OCI-LY1 (cell line): ENCODE measurements around the gene GALNT4.

Experiments used
- H2AFZ ChIP-seq: fragments of 200-600 bp; sonication (generic), shearing (Covaris generic); 2 replicates; pipeline ENCODE4 v1.6.0; 2014; ENCODE audit warnings: antibody characterized with exemption, mild to moderate bottlenecking, low read length
- H3F3A ChIP-seq: fragments of 200-600 bp; sonication (generic), shearing (Covaris generic); 2 replicates; pipeline ENCODE4 v1.6.0; 2014; ENCODE audit warnings: mild to moderate bottlenecking, antibody characterized with exemption, low read length, moderate library complexity; ENCODE audit not compliant: insufficient read depth
- H3K27ac ChIP-seq: fragments of 200-600 bp; sonication (generic); 2 replicates; pipeline ENCODE4 v1.5.1; 2014; ENCODE audit warnings: low read length, mixed run types, mild to moderate bottlenecking, low read depth; ENCODE audit not compliant: poor library complexity, severe bottlenecking
- H3K27me3 ChIP-seq: fragments of 200-600 bp; sonication (generic); 2 replicates; pipeline ENCODE4 v1.6.0; 2014; ENCODE audit warnings: antibody characterized with exemption, mild to moderate bottlenecking, low read length, moderate library complexity; ENCODE audit not compliant: insufficient read depth
- H3K36me3 ChIP-seq: fragments of 200-600 bp; sonication (generic); 2 replicates; pipeline ENCODE4 v1.6.1; 2014; ENCODE audit warnings: mild to moderate bottlenecking, antibody characterized with exemption, low read length, moderate library complexity, mixed read lengths; ENCODE audit not compliant: insufficient read depth
- H3K4me1 ChIP-seq: fragments of 200-600 bp; sonication (generic); 2 replicates; pipeline ENCODE4 v1.5.1; 2014; ENCODE audit warnings: mild to moderate bottlenecking, low read length, moderate library complexity; ENCODE audit not compliant: insufficient read depth, severe bottlenecking
- H3K4me2 ChIP-seq: fragments of 200-600 bp; sonication (generic), shearing (Covaris generic); 2 replicates; pipeline ENCODE4 v1.6.1; 2014; ENCODE audit warnings: low read length
- H3K4me3 ChIP-seq: fragments of 200-600 bp; sonication (generic); 2 replicates; pipeline ENCODE4 v1.5.1; 2014; ENCODE audit warnings: low read length, low read depth, mild to moderate bottlenecking, mixed read lengths; ENCODE audit not compliant: poor library complexity, severe bottlenecking
- H3K79me2 ChIP-seq: fragments of 200-600 bp; shearing (Covaris generic); 2 replicates; pipeline ENCODE4 v1.6.1; 2016; ENCODE audit warnings: mixed run types, low read length, mixed read lengths; ENCODE audit not compliant: insufficient read depth
- H3K9ac ChIP-seq: fragments of 200-600 bp; sonication (generic), shearing (Covaris generic); 2 replicates; pipeline ENCODE4 v1.6.1; 2014; ENCODE audit warnings: mild to moderate bottlenecking, low read length, mixed read lengths
- H3K9me2 ChIP-seq: fragments of 200-600 bp; sonication (generic), shearing (Covaris generic); 2 replicates; pipeline ENCODE4 v1.6.1; 2014; ENCODE audit warnings: low read depth, mild to moderate bottlenecking, low read length, mixed read lengths
- H3K9me3 ChIP-seq: fragments of 200-600 bp; shearing (Covaris generic); 2 replicates; pipeline ENCODE4 v1.6.1; 2014; ENCODE audit warnings: low read length, mixed read lengths
- H4K20me1 ChIP-seq: fragments of 200-600 bp; sonication (generic), shearing (Covaris generic); 2 replicates; pipeline ENCODE4 v1.6.0; 2016; ENCODE audit warnings: mild to moderate bottlenecking, low read length; ENCODE audit not compliant: insufficient read depth
- EZH2 ChIP-seq: fragments of 200-600 bp; sonication (generic), shearing (Covaris generic); IDR thresholded peaks from 2 replicates; pipeline ENCODE4 v1.8.0; 2017; ENCODE audit warnings: borderline replicate concordance, mixed run types, mild to moderate bottlenecking, antibody characterized with exemption, low read length, moderate library complexity, mixed read lengths
- TF ChIP-seq, protein P1 (sequence below): fragments of 200-600 bp; sonication (generic), shearing (Covaris generic); IDR thresholded peaks from 2 replicates; pipeline ENCODE4 v1.5.1; 2017; ENCODE audit warnings: mild to moderate bottlenecking, antibody characterized with exemption, low read length, moderate library complexity, mixed read lengths

The GALNT4 gene

GRCh38 chr12:89494411-89495231 lies 30.0 kb downstream of the GALNT4 start:
- H2AFZ ChIP-seq, result no peak overlapping the region
- peaks cover 15% of the 10 kb centered on the region for H3K4me1 ChIP-seq
- H3K79me2 ChIP-seq, result no peaks in the 10 kb centered on the region
- no peaks in the 10 kb centered on the region for H4K20me1 ChIP-seq
- H3K36me3 ChIP-seq, result no peaks in the 10 kb centered on the region
- no peak overlapping the region for H3K9ac ChIP-seq
- H3K9me3 ChIP-seq, result no peaks in the 10 kb centered on the region
- TF ChIP-seq, protein P1, sequence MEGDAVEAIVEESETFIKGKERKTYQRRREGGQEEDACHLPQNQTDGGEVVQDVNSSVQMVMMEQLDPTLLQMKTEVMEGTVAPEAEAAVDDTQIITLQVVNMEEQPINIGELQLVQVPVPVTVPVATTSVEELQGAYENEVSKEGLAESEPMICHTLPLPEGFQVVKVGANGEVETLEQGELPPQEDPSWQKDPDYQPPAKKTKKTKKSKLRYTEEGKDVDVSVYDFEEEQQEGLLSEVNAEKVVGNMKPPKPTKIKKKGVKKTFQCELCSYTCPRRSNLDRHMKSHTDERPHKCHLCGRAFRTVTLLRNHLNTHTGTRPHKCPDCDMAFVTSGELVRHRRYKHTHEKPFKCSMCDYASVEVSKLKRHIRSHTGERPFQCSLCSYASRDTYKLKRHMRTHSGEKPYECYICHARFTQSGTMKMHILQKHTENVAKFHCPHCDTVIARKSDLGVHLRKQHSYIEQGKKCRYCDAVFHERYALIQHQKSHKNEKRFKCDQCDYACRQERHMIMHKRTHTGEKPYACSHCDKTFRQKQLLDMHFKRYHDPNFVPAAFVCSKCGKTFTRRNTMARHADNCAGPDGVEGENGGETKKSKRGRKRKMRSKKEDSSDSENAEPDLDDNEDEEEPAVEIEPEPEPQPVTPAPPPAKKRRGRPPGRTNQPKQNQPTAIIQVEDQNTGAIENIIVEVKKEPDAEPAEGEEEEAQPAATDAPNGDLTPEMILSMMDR, result no peak
- TF ChIP-seq EZH2, result no peak
- H3K27me3 ChIP-seq, result no peaks in the 10 kb centered on the region
- no peaks in the 10 kb centered on the region for H3F3A ChIP-seq
- H3K27ac ChIP-seq, result no peak overlapping the region
- no peaks in the 10 kb centered on the region for H3K9me2 ChIP-seq
- H3K4me2 ChIP-seq, result no peak overlapping the region
- no peak overlapping the region for H3K4me3 ChIP-seq

DNA sequence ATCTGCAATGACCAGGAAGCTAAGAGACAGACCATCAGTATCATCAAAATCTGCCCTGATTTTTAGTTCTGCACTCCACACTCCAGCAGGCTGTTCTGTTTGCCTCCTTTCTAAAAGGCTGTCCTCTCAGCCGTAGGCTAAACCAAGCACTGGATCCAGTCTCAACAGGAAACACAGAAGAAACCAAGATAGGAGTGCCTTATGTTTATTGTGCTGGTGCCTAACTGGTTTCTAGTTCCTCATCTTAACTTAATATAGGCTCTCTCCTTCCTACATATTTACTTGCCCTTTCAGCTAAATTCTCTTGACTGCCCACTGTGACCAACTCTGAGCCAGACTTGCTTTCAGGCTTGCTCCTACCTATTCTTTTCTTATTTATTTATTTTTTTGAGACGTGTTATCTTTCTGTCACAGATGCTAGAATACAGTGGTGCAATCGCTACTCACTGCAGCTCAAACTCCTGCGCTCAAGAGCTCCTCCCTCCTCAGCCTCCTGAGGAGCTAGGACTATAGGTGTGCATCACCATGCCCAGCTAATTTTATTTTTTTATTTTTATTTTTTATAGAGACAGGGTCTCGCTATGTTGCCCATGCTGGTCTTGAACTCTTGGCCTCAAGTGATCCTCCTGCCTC lies 30.8 kb downstream of the GALNT4 start:
- TF ChIP-seq EZH2, result no peak
- TF ChIP-seq, protein P1, result no peak
- no peaks in the 10 kb centered on the region for H3F3A ChIP-seq

DNA sequence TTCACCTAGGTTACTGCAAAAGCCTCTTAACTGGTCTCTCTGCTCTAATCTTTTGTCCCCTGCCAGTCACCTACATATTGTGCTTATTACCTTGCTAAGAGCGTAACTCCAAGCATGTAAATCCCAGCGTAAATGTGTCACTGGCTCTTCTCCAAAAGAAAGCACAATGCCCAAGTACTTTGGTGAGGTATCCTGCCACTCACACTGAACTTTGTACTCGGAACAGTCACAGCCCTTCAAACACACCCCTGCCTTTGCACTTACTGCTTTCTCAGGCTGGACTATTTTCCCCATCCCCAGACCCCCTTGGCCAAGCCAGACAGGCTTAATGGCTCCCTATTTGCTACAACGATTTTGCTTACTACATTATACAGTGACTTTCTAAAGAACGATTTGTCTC lies 31.7 kb downstream of the GALNT4 start:
- no peaks in the 10 kb centered on the region for H3K27me3 ChIP-seq
- no peaks in the 10 kb centered on the region for H4K20me1 ChIP-seq
- no peaks in the 10 kb centered on the region for H3F3A ChIP-seq
- no peak overlapping the region for H3K4me2 ChIP-seq
- H3K27ac ChIP-seq, result no peak overlapping the region
- no peaks in the 10 kb centered on the region for H3K36me3 ChIP-seq
- H3K9ac ChIP-seq, result no peak overlapping the region
- H3K9me2 ChIP-seq, result no peaks in the 10 kb centered on the region
- H3K4me1 ChIP-seq, result peaks cover 15% of the 10 kb centered on the region
- H2AFZ ChIP-seq, result no peak overlapping the region
- H3K4me3 ChIP-seq, result no peak overlapping the region
- TF ChIP-seq, protein P1, result no peak
- TF ChIP-seq EZH2, result no peak
- no peaks in the 10 kb centered on the region for H3K9me3 ChIP-seq
- no peaks in the 10 kb centered on the region for H3K79me2 ChIP-seq

More for the DNA sequence above, 30.8 kb downstream of the GALNT4 start:
- H2AFZ ChIP-seq, result no peak overlapping the region
- H3K27me3 ChIP-seq, result no peaks in the 10 kb centered on the region
- no peak overlapping the region for H3K9ac ChIP-seq
- H3K4me2 ChIP-seq, result no peak overlapping the region
- no peaks in the 10 kb centered on the region for H4K20me1 ChIP-seq
- no peak overlapping the region for H3K4me3 ChIP-seq
- H3K27ac ChIP-seq, result no peak overlapping the region
- H3K4me1 ChIP-seq, result peaks cover 15% of the 10 kb centered on the region
- no peaks in the 10 kb centered on the region for H3K79me2 ChIP-seq
- H3K9me2 ChIP-seq, result no peaks in the 10 kb centered on the region
- no peaks in the 10 kb centered on the region for H3K36me3 ChIP-seq
- no peaks in the 10 kb centered on the region for H3K9me3 ChIP-seq
